ENCODE measurements around the gene SIGMAR1.

SIGMAR1 gene

DNA sequence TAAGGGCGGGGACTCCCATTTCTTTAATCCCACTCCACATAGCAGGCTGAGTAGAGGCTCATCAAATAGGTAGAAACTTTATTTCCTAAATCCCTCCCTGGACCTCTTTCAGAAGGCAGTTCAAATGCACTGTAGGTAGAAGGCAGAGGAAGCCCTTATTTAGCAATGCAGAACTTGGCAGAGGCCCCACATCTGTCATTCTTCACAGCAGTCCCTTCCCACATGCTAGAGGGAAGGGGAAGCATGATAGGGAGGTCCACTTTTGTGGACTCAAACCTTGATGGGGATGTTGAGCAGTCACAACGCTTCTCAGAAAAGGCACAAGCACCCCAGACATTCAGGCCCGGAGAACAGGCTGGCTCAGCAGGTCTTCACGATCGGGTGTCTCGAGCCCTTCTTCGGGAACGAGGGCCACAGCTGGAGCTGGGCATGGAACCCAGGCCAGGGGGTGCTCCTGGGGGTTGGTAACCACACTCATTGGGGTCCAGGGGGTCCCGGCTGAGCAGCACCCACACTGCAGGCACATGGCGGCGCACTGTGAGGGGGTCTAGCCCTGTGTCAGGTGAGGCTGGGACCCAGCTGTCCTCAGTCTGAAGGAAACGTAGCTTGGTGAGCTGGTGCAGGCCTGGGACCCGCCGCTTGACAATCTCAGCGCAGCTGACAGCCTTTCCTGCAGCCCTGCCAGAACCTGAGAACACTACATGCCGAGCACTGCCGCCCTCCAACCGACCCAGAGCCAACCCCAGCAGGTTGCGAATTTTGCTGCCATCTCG lies 27.0 kb downstream of the SIGMAR1 start:
- H3K27ac ChIP-seq, result no peak overlapping the region

GRCh38 chr9:34607331-34607730 lies 30.3 kb downstream of the SIGMAR1 start:
- no peak overlapping the region for H3K27ac ChIP-seq

More for the DNA sequence above, 27.0 kb downstream of the SIGMAR1 start:
- no peak for DNase-seq (ENCODE audit: low read depth, low spot score)

GRCh38 chr9:34606905-34607304 lies 30.7 kb downstream of the SIGMAR1 start:
- no peak for DNase-seq (ENCODE audit: low read depth, low spot score)
- no peak overlapping the region for H3K27ac ChIP-seq

More at GRCh38 chr9:34607331-34607730, 30.3 kb downstream of the SIGMAR1 start:
- no peak for DNase-seq (ENCODE audit: low read depth, low spot score)

GRCh38 chr9:34606190-34606589 lies 31.4 kb downstream of the SIGMAR1 start:
- no peak for DNase-seq (ENCODE audit: low read depth, low spot score)
- H3K27ac ChIP-seq, result no peak overlapping the region

DNA sequence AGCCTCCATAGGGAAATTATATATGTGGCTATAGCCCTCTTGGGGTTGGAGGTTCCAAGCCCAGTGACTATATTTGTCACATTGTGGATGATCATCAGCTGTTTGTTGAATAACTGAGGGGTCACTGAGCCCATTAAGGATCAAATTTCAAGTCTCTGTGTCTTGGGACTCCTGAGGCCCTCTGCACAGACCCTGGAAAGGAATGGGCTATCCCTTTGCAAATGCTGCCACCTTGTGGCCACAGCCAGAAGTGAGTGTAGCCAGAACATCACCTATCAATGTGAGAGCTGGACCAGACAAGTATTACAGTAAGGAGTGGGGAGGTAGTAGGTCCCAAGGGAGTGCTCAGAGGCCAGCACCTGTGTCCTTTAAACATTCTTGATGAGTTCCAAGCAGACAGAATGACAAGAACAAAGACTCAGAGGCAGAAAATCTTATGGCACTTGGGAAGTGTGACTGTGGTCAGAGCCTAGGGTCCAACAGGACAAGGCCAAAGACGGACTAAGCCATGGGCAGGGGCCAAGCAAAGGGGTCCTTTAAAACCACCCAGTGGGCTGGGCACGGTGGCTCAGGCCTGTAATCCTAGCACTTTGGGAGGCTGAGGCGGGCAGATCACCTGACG lies 33.9 kb downstream of the SIGMAR1 start:
- no peak for DNase-seq (ENCODE audit: low read depth, low spot score)
- no peak overlapping the region for H3K27ac ChIP-seq

- peak overlapping the region; percentile 58 for H3K27ac ChIP-seq
- no peak for DNase-seq (ENCODE audit: low read depth, low spot score)
These were observed 35.5 kb downstream of the SIGMAR1 start for GRCh38 chr9:34601937-34602573.

- peak overlapping the region; percentile 58 for H3K27ac ChIP-seq
- DNase-seq (ENCODE audit: low read depth, low spot score), result peak; percentile 85
These were observed 36.7 kb downstream of the SIGMAR1 start for GRCh38 chr9:34600908-34601307.

DNA sequence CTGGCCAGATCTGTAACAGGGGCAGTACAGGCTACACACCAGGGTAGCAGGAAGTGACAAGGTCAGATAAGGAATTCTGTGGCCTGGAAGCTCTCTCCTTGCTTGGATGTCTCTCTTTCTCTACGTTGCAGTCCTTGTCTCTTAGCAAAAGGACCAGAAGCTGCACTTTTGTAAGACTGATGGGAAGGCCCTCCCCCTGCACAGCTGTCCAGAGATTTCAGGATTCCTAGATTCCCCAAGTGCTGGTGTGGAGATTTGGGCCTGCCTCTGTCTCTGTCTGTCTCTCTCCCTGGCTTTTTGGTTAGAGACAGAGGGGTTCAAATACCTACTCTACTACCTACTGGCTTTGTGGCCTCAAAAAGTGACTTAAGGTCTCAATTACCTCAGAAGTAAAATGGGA lies 38.0 kb downstream of the SIGMAR1 start:
- no peak overlapping the region for H3K27ac ChIP-seq
- no peak for DNase-seq (ENCODE audit: low read depth, low spot score)

GRCh38 chr9:34594177-34594576 lies 43.4 kb downstream of the SIGMAR1 start:
- no peak overlapping the region for H3K27ac ChIP-seq

GRCh38 chr9:34592895-34593601 lies 44.5 kb downstream of the SIGMAR1 start:
- no peak for DNase-seq (ENCODE audit: low read depth, low spot score)
- H3K27ac ChIP-seq, result no peak overlapping the region

More at GRCh38 chr9:34594177-34594576, 43.4 kb downstream of the SIGMAR1 start:
- DNase-seq (ENCODE audit: low read depth, low spot score), result no peak

DNA sequence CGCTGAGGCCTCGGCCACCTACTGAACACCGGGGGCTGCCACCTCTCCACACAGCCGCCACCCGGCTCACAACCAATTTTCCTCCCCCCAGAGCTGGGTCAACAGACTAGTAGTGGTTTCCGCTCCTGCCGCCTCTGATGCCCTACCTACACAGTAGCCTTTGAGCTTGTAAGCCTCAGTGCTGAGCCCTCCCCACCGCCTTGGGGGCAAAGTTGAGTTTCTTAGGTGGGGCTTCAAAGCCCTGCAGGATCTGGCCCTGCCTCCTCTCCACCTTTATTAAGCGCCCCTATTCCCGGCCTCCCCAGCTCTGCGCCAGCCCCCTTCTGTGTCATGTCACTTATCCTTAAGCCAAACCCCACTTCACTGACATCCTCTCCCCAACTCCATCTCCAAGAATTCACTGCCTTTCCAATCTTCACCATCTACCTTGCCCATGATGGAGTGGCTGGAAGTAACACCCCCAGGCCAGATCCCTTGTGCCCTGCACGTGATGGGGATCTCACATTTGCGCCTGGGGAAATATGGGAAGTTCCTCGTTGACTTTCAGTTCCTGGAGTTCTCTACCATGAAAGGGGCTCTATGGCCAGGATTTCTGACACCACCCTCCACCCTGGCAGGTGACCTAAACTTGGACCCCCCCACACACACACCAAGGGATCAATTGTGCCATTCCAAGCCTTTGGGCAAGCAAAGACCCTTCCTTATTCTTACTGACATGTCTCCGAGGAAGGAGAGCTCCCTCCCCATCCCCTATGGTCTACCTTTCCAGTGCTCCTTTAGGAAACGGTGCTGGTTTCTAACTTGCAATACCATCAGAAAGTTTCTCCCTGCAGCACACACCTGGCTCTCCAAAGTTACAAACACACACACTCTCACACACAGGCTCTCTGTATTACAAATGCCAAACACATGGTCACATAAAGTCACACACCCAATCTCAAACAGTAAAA lies 45.4 kb downstream of the SIGMAR1 start:
- no peak overlapping the region for H3K27ac ChIP-seq
- DNase-seq (ENCODE audit: low read depth, low spot score), result no peak

GRCh38 chr9:34591248-34591916 lies 46.2 kb downstream of the SIGMAR1 start:
- no peak overlapping the region for H3K27ac ChIP-seq
- no peak for DNase-seq (ENCODE audit: low read depth, low spot score)

DNA sequence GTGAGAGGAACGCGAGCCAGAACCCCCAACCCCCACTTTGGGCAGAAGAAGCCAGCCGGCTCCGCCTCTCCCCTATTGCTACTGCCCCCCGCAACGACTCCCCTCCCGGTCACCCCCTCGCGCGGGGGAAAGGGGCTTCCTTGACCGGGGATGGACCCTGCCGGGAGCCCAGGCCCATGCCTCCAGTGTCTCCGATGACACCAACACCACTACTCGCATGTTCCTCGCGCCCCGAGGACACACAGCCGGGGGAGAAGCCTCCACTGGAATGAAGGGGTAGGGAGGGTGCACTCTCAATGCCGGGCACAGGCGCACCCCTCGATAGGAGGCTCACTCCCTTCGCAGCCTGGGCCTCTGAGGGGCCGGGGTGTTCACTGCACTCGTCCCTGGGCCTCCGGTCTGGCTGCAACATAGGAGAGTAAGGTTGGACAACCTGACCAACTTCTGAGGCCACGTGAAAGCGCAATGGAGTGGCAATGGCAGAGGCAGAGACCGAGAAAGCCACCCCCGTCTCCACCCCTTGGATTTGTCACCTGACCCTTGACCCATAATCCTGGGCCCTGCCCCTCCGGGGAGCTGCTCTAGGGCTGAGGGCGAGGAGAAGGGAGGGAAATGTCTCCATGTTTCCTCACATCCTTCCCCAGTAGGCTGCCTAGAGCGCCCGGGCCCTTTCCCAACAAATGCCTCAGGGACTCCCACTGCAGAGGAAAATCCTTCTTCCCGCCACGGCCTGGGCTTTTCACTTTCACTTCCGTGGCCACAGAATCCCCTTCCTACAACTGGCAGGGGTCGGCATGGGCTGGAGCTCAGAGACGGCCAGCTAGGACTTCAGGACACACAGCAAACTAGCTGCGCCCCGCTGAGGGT lies 47.0 kb downstream of the SIGMAR1 start:
- no peak overlapping the region for H3K27ac ChIP-seq
- no peak for DNase-seq (ENCODE audit: low read depth, low spot score)

- DNase-seq (ENCODE audit: low read depth, low spot score), result no peak
- no peak within 1 kb of the TSS for H3K27ac ChIP-seq
These were observed 47.8 kb downstream of the SIGMAR1 start, which contains the start of gene CNTFR for GRCh38 chr9:34589636-34590380. TSS of gene CNTFR (minus strand) at chr9:34589724. CDS start at chr9:34568981, 20,743 bp downstream.

GRCh38 chr9:34588671-34589635 lies 48.6 kb downstream of the SIGMAR1 start:
- DNase-seq (ENCODE audit: low read depth, low spot score), result no peak
- H3K27ac ChIP-seq, result no peak overlapping the region

DNA sequence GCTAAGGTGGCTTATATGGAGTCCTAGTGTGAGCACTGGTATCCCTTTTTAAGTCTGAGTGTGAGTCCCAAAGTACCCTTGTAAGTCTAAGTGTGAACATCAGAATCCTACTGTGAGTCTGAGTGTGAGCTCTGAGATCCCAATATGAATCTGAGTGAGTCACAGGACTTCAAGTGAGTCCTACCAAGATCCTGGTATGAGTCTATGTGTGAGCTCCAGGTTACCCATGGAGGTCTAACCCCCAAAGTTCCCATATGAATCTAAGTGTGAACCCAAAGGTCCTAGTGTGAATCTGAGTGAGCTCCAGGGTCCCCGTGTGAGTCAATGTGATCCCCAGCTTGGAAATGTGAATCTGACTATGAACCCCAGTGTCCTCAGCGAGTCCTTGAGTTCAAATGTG lies 50.3 kb downstream of the SIGMAR1 start:
- DNase-seq (ENCODE audit: low read depth, low spot score), result no peak
- H3K27ac ChIP-seq, result no peak overlapping the region

Measured in epithelial cell of prostate (primary cell).